Measurements from ENCODE around the gene PCCA. TPM values are rescaled to one million over a fixed set of nuclear protein-coding genes. Genes with fewer than 3 reads are reported as not detected.

PCCA gene
- total and polyA plus RNA-seq, 4 donors: 30.1 to 160 (median 76.3) TPM

DNA sequence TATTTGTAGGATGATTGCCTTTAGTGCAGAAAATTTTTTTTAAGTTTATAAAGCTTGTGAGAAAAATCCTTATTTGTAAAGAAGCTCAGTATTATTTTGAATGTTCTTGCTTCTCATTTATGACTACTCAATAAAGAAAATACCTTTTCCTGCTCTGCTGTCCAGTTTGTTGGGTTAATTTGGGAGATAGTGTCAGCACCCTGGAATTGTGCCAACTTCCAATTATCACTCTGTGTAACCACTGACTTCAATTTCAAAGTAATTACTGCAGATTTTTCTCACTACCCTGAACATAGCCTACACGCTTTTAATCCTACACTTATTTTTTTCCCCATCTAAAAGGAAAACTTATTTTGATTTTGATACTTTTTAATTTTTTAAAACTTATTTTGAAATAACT lies 406.6 kb downstream of the PCCA start:
- Histone ChIP-seq H3K9me3 (ENCODE audit: control insufficient read depth in 4 of 4, low read length in 3 of 4) (no peaks in the 10 kb centered on the region), H3K36me3 (ENCODE audit: control insufficient read depth in 4 of 4, insufficient read depth in 3 of 4, low read depth in 1 of 4, low read length in 3 of 4) (peaks cover 0 to 5% (median 3%) of the 10 kb centered on the region in 4 donors), H3K9ac (ENCODE audit: low read depth in 1 of 2, low read length in 2 of 2) (no peak overlapping the region), H3K27me3 (ENCODE audit: control insufficient read depth in 4 of 4, insufficient read depth in 4 of 4, low read length in 3 of 4) (no peaks in the 10 kb centered on the region), H3K4me1 (ENCODE audit: control insufficient read depth in 4 of 4, insufficient read depth in 4 of 4, low read length in 3 of 4) (peaks cover 0 to 7% (median 0%) of the 10 kb centered on the region in 4 donors), H3K27ac (ENCODE audit: low read depth in 1 of 2, low read length in 2 of 2) (no peak overlapping the region), H3K4me3 (ENCODE audit: low read depth in 1 of 3, low read length in 3 of 3) (no peak overlapping the region)
- TF ChIP-seq, protein P1, sequence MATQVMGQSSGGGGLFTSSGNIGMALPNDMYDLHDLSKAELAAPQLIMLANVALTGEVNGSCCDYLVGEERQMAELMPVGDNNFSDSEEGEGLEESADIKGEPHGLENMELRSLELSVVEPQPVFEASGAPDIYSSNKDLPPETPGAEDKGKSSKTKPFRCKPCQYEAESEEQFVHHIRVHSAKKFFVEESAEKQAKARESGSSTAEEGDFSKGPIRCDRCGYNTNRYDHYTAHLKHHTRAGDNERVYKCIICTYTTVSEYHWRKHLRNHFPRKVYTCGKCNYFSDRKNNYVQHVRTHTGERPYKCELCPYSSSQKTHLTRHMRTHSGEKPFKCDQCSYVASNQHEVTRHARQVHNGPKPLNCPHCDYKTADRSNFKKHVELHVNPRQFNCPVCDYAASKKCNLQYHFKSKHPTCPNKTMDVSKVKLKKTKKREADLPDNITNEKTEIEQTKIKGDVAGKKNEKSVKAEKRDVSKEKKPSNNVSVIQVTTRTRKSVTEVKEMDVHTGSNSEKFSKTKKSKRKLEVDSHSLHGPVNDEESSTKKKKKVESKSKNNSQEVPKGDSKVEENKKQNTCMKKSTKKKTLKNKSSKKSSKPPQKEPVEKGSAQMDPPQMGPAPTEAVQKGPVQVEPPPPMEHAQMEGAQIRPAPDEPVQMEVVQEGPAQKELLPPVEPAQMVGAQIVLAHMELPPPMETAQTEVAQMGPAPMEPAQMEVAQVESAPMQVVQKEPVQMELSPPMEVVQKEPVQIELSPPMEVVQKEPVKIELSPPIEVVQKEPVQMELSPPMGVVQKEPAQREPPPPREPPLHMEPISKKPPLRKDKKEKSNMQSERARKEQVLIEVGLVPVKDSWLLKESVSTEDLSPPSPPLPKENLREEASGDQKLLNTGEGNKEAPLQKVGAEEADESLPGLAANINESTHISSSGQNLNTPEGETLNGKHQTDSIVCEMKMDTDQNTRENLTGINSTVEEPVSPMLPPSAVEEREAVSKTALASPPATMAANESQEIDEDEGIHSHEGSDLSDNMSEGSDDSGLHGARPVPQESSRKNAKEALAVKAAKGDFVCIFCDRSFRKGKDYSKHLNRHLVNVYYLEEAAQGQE (IDR thresholded peaks at IDR 0.05): no peak
- TF ChIP-seq EGR1 (IDR thresholded peaks at IDR 0.05; ENCODE audit: low read depth in 2 of 2) (no peak), FOXA2 (IDR thresholded peaks at IDR 0.05) (no peak), ATF3 (IDR thresholded peaks at IDR 0.05) (no peak), YY1 (IDR thresholded peaks at IDR 0.05) (no peak), RXRA (IDR thresholded peaks at IDR 0.05) (no peak), SP1 (IDR thresholded peaks at IDR 0.05) (no peak), RAD21 (IDR thresholded peaks at IDR 0.05) (no peak), HNF4G (IDR thresholded peaks at IDR 0.05) (no peak), TAF1 (conservative IDR thresholded peaks at IDR 0.05) (no peak), GABPA (IDR thresholded peaks at IDR 0.05 in 1 of 2, conservative IDR thresholded peaks at IDR 0.05 in 1 of 2) (no peak), NR2F2 (IDR thresholded peaks at IDR 0.05) (no peak), JUND (IDR thresholded peaks at IDR 0.05) (no peak), ZBTB33 (IDR thresholded peaks at IDR 0.05) (no peak), HNF4A (conservative IDR thresholded peaks at IDR 0.05) (no peak), FOXA1 (IDR thresholded peaks at IDR 0.05) (no peak), MAX (IDR thresholded peaks at IDR 0.05) (no peak)
- TF ChIP-seq, protein P2, sequence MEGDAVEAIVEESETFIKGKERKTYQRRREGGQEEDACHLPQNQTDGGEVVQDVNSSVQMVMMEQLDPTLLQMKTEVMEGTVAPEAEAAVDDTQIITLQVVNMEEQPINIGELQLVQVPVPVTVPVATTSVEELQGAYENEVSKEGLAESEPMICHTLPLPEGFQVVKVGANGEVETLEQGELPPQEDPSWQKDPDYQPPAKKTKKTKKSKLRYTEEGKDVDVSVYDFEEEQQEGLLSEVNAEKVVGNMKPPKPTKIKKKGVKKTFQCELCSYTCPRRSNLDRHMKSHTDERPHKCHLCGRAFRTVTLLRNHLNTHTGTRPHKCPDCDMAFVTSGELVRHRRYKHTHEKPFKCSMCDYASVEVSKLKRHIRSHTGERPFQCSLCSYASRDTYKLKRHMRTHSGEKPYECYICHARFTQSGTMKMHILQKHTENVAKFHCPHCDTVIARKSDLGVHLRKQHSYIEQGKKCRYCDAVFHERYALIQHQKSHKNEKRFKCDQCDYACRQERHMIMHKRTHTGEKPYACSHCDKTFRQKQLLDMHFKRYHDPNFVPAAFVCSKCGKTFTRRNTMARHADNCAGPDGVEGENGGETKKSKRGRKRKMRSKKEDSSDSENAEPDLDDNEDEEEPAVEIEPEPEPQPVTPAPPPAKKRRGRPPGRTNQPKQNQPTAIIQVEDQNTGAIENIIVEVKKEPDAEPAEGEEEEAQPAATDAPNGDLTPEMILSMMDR (IDR thresholded peaks at IDR 0.05; ENCODE audit: low read depth, low read length, missing input control): no peak
- 96% methylated on average over 1 of the region's 1 CpG for WGBS
- DNase-seq (ENCODE audit: low spot score): no peak

All from liver (tissue), 9 donors.